GM12878 (cell line): ENCODE results near the gene ISG15. TPM values are rescaled to one million over a fixed set of nuclear protein-coding genes. Genes with fewer than 3 reads are reported as not detected.

Source experiments
- ATAC-seq: fragments of 200-7000 bp; cut with Tn5 transposase; 3 replicates; pipeline ENCODE4 v1.9.1; 2020; ENCODE audit warnings: mild to moderate bottlenecking, moderate library complexity
- BruUV-seq: library from RNA; stranded (reverse); fragments of 400-500 nt; replicated peaks from 2 replicates; lab custom pipeline; 2021; lab: Mats Ljungman, UMichigan
- CTCF ChIA-PET: fragments of 300-600 bp; sonication (Branson Sonifier 250); formaldehyde crosslinking; extraction: SDS; loops from one replicate; lab custom pipeline; 2021; ENCODE audit warnings: inconsistent platforms; lab: Yijun Ruan, JAX
- POLR2A ChIA-PET: fragments of 350-600 bp; formaldehyde crosslinking; extraction: SDS; loops from one replicate; lab custom pipeline; 2021; ENCODE audit warnings: inconsistent platforms; lab: Charles Lee
- RAD21 ChIA-PET: fragments of 300-600 bp; sonication (Branson Sonifier 250); formaldehyde crosslinking; loops from one replicate; lab custom pipeline; 2023; ENCODE audit warnings: antibody characterized with exemption; ENCODE audit not compliant: unreplicated experiment; lab: Charles Lee
- SMC1A ChIA-PET: fragments of 300-600 bp; sonication (Branson Sonifier 250); formaldehyde crosslinking; loops from one replicate; lab custom pipeline; 2023; ENCODE audit not compliant: unreplicated experiment, uncharacterized antibody; lab: Charles Lee
- DNase-seq: peaks from one replicate; pipeline ENCODE4 v3.0.0-alpha.2; 2011; ENCODE audit warnings: low read depth, low spot score
- FAIRE-seq: peaks from 3 replicates; lab custom pipeline; 2011; peaks lifted over from hg19 to GRCh38; lab: Jason Lieb, UNC
- H2AFZ ChIP-seq: 2 replicates; pipeline ENCODE4 v1.6.0; 2011; ENCODE audit warnings: low read depth, low read length, control low read depth; ENCODE audit not compliant: control insufficient read depth
- H3K27ac ChIP-seq: 2 replicates; pipeline ENCODE4 v1.5.1; 2011; ENCODE audit warnings: control low read depth; ENCODE audit not compliant: control insufficient read depth, insufficient read depth
- H3K27me3 ChIP-seq, 2 experiments: replicated peaks in 1 of 2; 2 replicates each; pipeline versions ENCODE4 v1.6.0 to v1.6.1; 2011; ENCODE audit warnings: low read length in 1 of 2; ENCODE audit not compliant: control insufficient read depth in 2 of 2, insufficient read depth in 2 of 2
- H3K36me3 ChIP-seq, 2 experiments: 2 replicates each; pipeline ENCODE4 v1.5.1; 2011; ENCODE audit warnings: low read length in 1 of 2; ENCODE audit not compliant: control insufficient read depth in 2 of 2, insufficient read depth in 2 of 2
- H3K4me1 ChIP-seq: 2 replicates; pipeline ENCODE4 v1.6.1; 2011; ENCODE audit warnings: mild to moderate bottlenecking, low read length, moderate library complexity, mixed read lengths; ENCODE audit not compliant: control insufficient read depth, insufficient read depth
- H3K4me2 ChIP-seq: 2 replicates; pipeline ENCODE4 v1.6.0; 2011; ENCODE audit warnings: control low read depth; ENCODE audit not compliant: control insufficient read depth, insufficient read depth
- H3K4me3 ChIP-seq: fragments of 200-600 bp; sonication (generic); 2 replicates; pipeline ENCODE4 v1.5.1; 2016
- H3K79me2 ChIP-seq: 2 replicates; pipeline ENCODE4 v1.6.0; 2011; ENCODE audit warnings: low read length; ENCODE audit not compliant: control insufficient read depth, insufficient read depth
- H3K9ac ChIP-seq: 2 replicates; pipeline ENCODE4 v1.8.0; 2011; ENCODE audit warnings: low read length, control low read depth, mixed read lengths; ENCODE audit not compliant: control insufficient read depth, insufficient read depth
- H3K9me3 ChIP-seq: replicated peaks from 3 replicates; pipeline ENCODE4 v1.5.1; 2011; ENCODE audit warnings: mild to moderate bottlenecking, low read length; ENCODE audit not compliant: control insufficient read depth, insufficient read depth
- H4K20me1 ChIP-seq: 2 replicates; pipeline ENCODE4 v1.6.0; 2011; ENCODE audit not compliant: control insufficient read depth, insufficient read depth
- BHLHE40 ChIP-seq, 2 experiments: fragments of 450-650 bp in 1 of 2; IDR thresholded peaks; 2 replicates each; pipeline ENCODE4 v1.6.1; 2011 to 2017; ENCODE audit warnings: low read depth in 2 of 2, borderline replicate concordance in 1 of 2, improper control_type of control experiment in 1 of 2, low read length in 1 of 2, mild to moderate bottlenecking in 1 of 2
- CHD4 ChIP-seq: fragments of 200-600 bp; sonication (generic); IDR thresholded peaks from 2 replicates; pipeline ENCODE4 v1.6.1; 2016; ENCODE audit warnings: mild to moderate bottlenecking
- IKZF1 ChIP-seq: fragments of 450-650 bp; conservative IDR thresholded peaks from 2 replicates; pipeline ENCODE4 v1.6.1; 2017; ENCODE audit warnings: antibody characterized with exemption, mild to moderate bottlenecking
- KDM1A ChIP-seq: fragments of 200-600 bp; sonication (generic); IDR thresholded peaks from 2 replicates; pipeline ENCODE4 v1.6.1; 2016; ENCODE audit warnings: borderline replicate concordance
- NBN ChIP-seq: fragments of 450-650 bp; IDR thresholded peaks from 2 replicates; pipeline ENCODE4 v1.6.1; 2016
- NFYB ChIP-seq: IDR thresholded peaks from 2 replicates; pipeline ENCODE4 v1.6.1; 2011; ENCODE audit warnings: low read depth, mild to moderate bottlenecking, low read length, improper control_type of control experiment, moderate library complexity; ENCODE audit not compliant: insufficient read depth
- PAX8 ChIP-seq: fragments of 450-650 bp; IDR thresholded peaks from 2 replicates; pipeline ENCODE4 v1.6.1; 2017; ENCODE audit warnings: mild to moderate bottlenecking, moderate library complexity
- POU2F2 ChIP-seq: IDR thresholded peaks from 3 replicates; pipeline ENCODE4 v1.6.1; 2011; ENCODE audit warnings: low read depth, mild to moderate bottlenecking, low read length, borderline replicate concordance
- RBBP5 ChIP-seq: fragments of 200-600 bp; sonication (generic); conservative IDR thresholded peaks from 2 replicates; pipeline ENCODE4 v1.6.1; 2016
- SMARCA5 ChIP-seq: fragments of 450-650 bp; IDR thresholded peaks from 2 replicates; pipeline ENCODE4 v1.6.1; 2017; ENCODE audit warnings: mild to moderate bottlenecking
- SMC3 ChIP-seq: IDR thresholded peaks from 2 replicates; pipeline ENCODE4 v1.6.1; 2011; ENCODE audit warnings: low read length, improper control_type of control experiment, borderline replicate concordance
- SUPT20H ChIP-seq: IDR thresholded peaks from 2 replicates; pipeline ENCODE4 v1.6.1; 2011; ENCODE audit warnings: low read depth, mild to moderate bottlenecking, low read length, moderate library complexity, borderline replicate concordance; ENCODE audit not compliant: control insufficient read depth
- YY1 ChIP-seq: IDR thresholded peaks from 2 replicates; pipeline ENCODE4 v1.6.1; 2011; ENCODE audit warnings: low read depth, mild to moderate bottlenecking, low read length
- WGBS: methylation state at CpG from one replicate; pipeline ENCODE4 v1.1.6; 2016; ENCODE audit warnings: low lambda C conversion rate; ENCODE audit not compliant: insufficient replicate concordance, insufficient coverage; ENCODE audit errors: missing lambda C conversion rate; 5-methylcytosine and 5-hydroxymethylcytosine counted together
- in situ Hi-C: fragments of 300-500 bp; cut with MboI; formaldehyde crosslinking; loops from 9 replicates; pipeline ENCODE4 v1.14.3; 2018; ENCODE audit warnings: mixed read lengths
- intact Hi-C: fragments of 100-400 bp; cut with micrococcal nuclease; formaldehyde crosslinking; loops from one replicate; pipeline ENCODE4 v1.14.2; 2022; ENCODE audit not compliant: unreplicated experiment
- polyA plus RNA-seq, 11 experiments: library from polyadenylated mRNA; depleted of rRNA in 4 of 11; unstranded in 6 of 11; stranded (reverse) in 5 of 11; fragments of >200 nt; fragmentation: Nextera tagmentation in 4 of 11; fragmentation: Illumina TruSeq in 1 of 11; extraction: Ambion mirVana in 4 of 11; extraction: Trizol in 1 of 11; gene quantifications; 1 replicate in 1 of 11; 2 replicates in 10 of 11; pipeline versions ENCODE4 v1.2.1 to v1.2.3, GENCODE V29; 2011 to 2016; ENCODE audit warnings: inconsistent platforms in 2 of 11, missing spikeins in 2 of 11, low read depth in 1 of 11
- total RNA-seq, 4 experiments: library from RNA; depleted of rRNA in 3 of 4; stranded (reverse); fragments of >200 nt in 3 of 4; fragmentation: Illumina TruSeq in 1 of 4; extraction: Trizol in 1 of 4; gene quantifications; 2 replicates each; pipeline versions ENCODE4 v1.2.1 to v1.2.3, GENCODE V29; 2013 to 2021
- TF ChIP-seq, protein P1 (sequence below): IDR thresholded peaks from 2 replicates; pipeline ENCODE4 v1.6.1; 2011; ENCODE audit warnings: borderline replicate concordance, low read depth, mild to moderate bottlenecking, moderate library complexity, mixed read lengths, low read length; ENCODE audit not compliant: insufficient read depth; ENCODE audit errors: extremely low read length
- TF ChIP-seq, protein P2 (sequence below): IDR thresholded peaks from 2 replicates; pipeline ENCODE4 v1.6.1; 2011; ENCODE audit warnings: low read depth, low read length, improper control_type of control experiment, borderline replicate concordance
- TF ChIP-seq, protein P3 (sequence below), 3 experiments: IDR thresholded peaks in 2 of 3; conservative IDR thresholded peaks in 1 of 3; 2 replicates each; pipeline ENCODE4 v1.5.1; 2011; ENCODE audit warnings: low read depth in 3 of 3, low read length in 3 of 3, mild to moderate bottlenecking in 3 of 3, control low read depth in 2 of 3, moderate library complexity in 2 of 3, inconsistent platforms in 1 of 3, mixed read lengths in 1 of 3; ENCODE audit not compliant: control insufficient read depth in 2 of 3, insufficient read depth in 1 of 3; ENCODE audit errors: extremely low read depth in 1 of 3
- TF ChIP-seq, protein P4 (sequence below): fragments of 450-650 bp; conservative IDR thresholded peaks from 2 replicates; pipeline ENCODE4 v1.6.1; 2017; ENCODE audit warnings: mild to moderate bottlenecking, moderate library complexity

Gene ISG15
- total and polyA plus RNA-seq, 10 of the 15 experiments (the other 5 are each of a cell fraction or from before 2014, with no cell fraction given), result 7.8 to 384 (median 274) TPM

DNA sequence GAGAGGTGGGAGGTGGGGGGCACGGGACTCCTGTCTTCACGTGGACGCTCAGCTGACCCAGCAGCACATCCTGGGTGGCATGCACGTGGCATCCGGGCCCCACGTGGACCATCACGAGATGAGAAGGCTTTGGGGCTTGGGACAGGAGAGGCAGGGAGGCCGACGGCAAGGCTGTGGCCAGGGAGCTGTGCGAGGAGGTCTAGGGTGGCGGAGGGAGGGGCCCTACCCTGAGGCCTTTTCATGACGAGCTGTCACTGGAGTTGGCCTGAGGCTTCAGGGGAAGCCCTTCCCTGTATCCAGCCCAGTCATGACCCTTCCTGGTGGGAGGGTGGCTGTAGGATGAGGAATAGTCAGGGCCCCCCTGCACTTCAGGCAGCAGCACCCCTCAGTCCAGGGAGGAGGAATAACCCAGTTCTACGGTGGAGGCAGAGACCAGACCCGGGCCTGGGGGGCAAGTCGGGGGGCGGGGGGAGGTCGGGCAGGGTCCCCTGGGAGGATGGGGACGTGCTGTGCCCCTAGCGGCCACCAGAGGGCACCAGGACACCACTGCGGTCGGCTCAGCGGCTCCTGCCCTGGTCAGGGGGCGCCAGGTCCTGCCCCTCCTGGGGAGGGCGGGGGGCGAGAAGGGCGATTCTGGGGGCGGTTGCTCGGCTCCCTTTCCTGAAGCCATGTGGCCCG lies 29.4 kb upstream of the ISG15 start:
- in situ Hi-C loops (loop anchor here (5.0 kb wide), 1 partner anchor 78 kb away; no protein-coding TSS in a partner anchor), intact Hi-C loops (loop anchor here (1.0 to 2.0 kb wide), 2 partner anchors 79 to 309 kb away; no protein-coding TSS in a partner anchor)
- ChIA-PET POLR2A (interaction anchor here (0.7 to 1.0 kb wide), 2 partner anchors 29 to 322 kb away, joined by 3 to 7 read pairs; partner anchors contain the start of gene ISG15), CTCF (interaction anchor here (0.7 to 8.0 kb wide), 20 partner anchors 9 to 388 kb away, joined by 3 to 71 read pairs (median 6); partner anchors contain the start of genes ISG15 and NOC2L), RAD21 (interaction anchor here (0.7 to 2.4 kb wide), 19 partner anchors 9 to 308 kb away, joined by 3 to 19 read pairs (median 3); partner anchors contain the start of genes AGRN, C1orf159 and ISG15), SMC1A (interaction anchor here (0.6 to 2.7 kb wide), 11 partner anchors 14 to 307 kb away, joined by 3 to 13 read pairs (median 4); partner anchors contain the start of gene ISG15)
- Histone ChIP-seq H3K9me3 (no peaks in the 10 kb centered on the region), H3K4me3 (no peak overlapping the region), H3K27ac (no peak overlapping the region), H3K36me3 (no peaks in the 10 kb centered on the region), H3K9ac (no peak overlapping the region), H2AFZ (no peak overlapping the region), H4K20me1 (no peaks in the 10 kb centered on the region), H3K79me2 (no peaks in the 10 kb centered on the region), H3K27me3 (no peaks in the 10 kb centered on the region), H3K4me2 (no peak overlapping the region), H3K4me1 (no peaks in the 10 kb centered on the region)
- WGBS, result 4% methylated on average over 20 of the region's 29 CpGs
- no TSS peak for BruUV-seq
- ATAC-seq, result peak; percentile 88
- no peak for FAIRE-seq
- no peak for DNase-seq
- TF ChIP-seq, protein P1, sequence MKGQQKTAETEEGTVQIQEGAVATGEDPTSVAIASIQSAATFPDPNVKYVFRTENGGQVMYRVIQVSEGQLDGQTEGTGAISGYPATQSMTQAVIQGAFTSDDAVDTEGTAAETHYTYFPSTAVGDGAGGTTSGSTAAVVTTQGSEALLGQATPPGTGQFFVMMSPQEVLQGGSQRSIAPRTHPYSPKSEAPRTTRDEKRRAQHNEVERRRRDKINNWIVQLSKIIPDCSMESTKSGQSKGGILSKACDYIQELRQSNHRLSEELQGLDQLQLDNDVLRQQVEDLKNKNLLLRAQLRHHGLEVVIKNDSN, result no peak
- TF ChIP-seq RBBP5, result no peak
- TF ChIP-seq, protein P2, sequence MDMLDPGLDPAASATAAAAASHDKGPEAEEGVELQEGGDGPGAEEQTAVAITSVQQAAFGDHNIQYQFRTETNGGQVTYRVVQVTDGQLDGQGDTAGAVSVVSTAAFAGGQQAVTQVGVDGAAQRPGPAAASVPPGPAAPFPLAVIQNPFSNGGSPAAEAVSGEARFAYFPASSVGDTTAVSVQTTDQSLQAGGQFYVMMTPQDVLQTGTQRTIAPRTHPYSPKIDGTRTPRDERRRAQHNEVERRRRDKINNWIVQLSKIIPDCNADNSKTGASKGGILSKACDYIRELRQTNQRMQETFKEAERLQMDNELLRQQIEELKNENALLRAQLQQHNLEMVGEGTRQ, result no peak
- no peak for TF ChIP-seq POU2F2
- TF ChIP-seq, protein P3, sequence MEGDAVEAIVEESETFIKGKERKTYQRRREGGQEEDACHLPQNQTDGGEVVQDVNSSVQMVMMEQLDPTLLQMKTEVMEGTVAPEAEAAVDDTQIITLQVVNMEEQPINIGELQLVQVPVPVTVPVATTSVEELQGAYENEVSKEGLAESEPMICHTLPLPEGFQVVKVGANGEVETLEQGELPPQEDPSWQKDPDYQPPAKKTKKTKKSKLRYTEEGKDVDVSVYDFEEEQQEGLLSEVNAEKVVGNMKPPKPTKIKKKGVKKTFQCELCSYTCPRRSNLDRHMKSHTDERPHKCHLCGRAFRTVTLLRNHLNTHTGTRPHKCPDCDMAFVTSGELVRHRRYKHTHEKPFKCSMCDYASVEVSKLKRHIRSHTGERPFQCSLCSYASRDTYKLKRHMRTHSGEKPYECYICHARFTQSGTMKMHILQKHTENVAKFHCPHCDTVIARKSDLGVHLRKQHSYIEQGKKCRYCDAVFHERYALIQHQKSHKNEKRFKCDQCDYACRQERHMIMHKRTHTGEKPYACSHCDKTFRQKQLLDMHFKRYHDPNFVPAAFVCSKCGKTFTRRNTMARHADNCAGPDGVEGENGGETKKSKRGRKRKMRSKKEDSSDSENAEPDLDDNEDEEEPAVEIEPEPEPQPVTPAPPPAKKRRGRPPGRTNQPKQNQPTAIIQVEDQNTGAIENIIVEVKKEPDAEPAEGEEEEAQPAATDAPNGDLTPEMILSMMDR (IDR thresholded peaks at IDR 0.05 in 2 of 3, conservative IDR thresholded peaks at IDR 0.05 in 1 of 3; ENCODE audit: control insufficient read depth in 2 of 3, extremely low read depth in 1 of 3, insufficient read depth in 1 of 3, low read depth in 3 of 3, low read length in 3 of 3), result peak; percentile 56 to 97 (median 78)
- peak; percentile 57 for TF ChIP-seq SMC3
- 0 out of 2 replicates have a peak, but pooled peaks have one; percentile 15 for TF ChIP-seq IKZF1
- TF ChIP-seq SMARCA5, result no peak
- TF ChIP-seq SUPT20H, result no peak
- TF ChIP-seq CHD4, result no peak
- TF ChIP-seq BHLHE40 (IDR thresholded peaks at IDR 0.05; ENCODE audit: borderline replicate concordance in 1 of 2, low read depth in 2 of 2, low read length in 1 of 2), result peak in 1 of 2 experiments; percentile 19; a peak in 1 of 4 replicates
- TF ChIP-seq, protein P4, sequence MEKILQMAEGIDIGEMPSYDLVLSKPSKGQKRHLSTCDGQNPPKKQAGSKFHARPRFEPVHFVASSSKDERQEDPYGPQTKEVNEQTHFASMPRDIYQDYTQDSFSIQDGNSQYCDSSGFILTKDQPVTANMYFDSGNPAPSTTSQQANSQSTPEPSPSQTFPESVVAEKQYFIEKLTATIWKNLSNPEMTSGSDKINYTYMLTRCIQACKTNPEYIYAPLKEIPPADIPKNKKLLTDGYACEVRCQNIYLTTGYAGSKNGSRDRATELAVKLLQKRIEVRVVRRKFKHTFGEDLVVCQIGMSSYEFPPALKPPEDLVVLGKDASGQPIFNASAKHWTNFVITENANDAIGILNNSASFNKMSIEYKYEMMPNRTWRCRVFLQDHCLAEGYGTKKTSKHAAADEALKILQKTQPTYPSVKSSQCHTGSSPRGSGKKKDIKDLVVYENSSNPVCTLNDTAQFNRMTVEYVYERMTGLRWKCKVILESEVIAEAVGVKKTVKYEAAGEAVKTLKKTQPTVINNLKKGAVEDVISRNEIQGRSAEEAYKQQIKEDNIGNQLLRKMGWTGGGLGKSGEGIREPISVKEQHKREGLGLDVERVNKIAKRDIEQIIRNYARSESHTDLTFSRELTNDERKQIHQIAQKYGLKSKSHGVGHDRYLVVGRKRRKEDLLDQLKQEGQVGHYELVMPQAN, result no peak
- no peak for TF ChIP-seq PAX8
- TF ChIP-seq YY1, result 0 out of 2 replicates have a peak, but pooled peaks have one; percentile 39
- no peak for TF ChIP-seq KDM1A
- no peak for TF ChIP-seq NBN
- TF ChIP-seq NFYB, result no peak
